Mucosa of descending colon (tissue), 3 donors: ENCODE data around the gene SAMD9L. TPM values are rescaled to one million over a fixed set of nuclear protein-coding genes. Genes with fewer than 3 reads are reported as not detected.
A peak's percentile ranks its signal among the peaks of the same experiment; 100 is the strongest.

Experiments
- ATAC-seq: fragments of 200-7000 bp; cut with Tn5 transposase; one replicate; pipeline ENCODE4 v1.9.1; 2020; ENCODE audit warnings: mild to moderate bottlenecking, moderate library complexity
- DNase-seq, 3 donors: peaks; one replicate each; pipeline ENCODE4 v3.0.0-alpha.2; 2020
- H3K36me3 ChIP-seq: fragments of 200-600 bp; one replicate; pipeline ENCODE4 v1.8.0; 2021; ENCODE audit warnings: low read depth, mild to moderate bottlenecking
- H3K4me1 ChIP-seq: fragments of 200-600 bp; one replicate; pipeline ENCODE4 v1.8.0; 2021; ENCODE audit warnings: low read depth, mild to moderate bottlenecking
- H3K4me3 ChIP-seq: fragments of 200-600 bp; one replicate; pipeline ENCODE4 v1.8.0; 2021; ENCODE audit warnings: mild to moderate bottlenecking
- H3K9me3 ChIP-seq: fragments of 200-600 bp; one replicate; pipeline ENCODE4 v1.8.0; 2021; ENCODE audit warnings: mild to moderate bottlenecking
- intact Hi-C, 2 donors: fragments of 100-400 bp; cut with DNase I in 1 of 2; cut with micrococcal nuclease in 1 of 2; formaldehyde crosslinking; loops; one replicate each; pipeline versions ENCODE4 v1.11.0 to v1.11.1; 2022; cut with DNase I, micrococcal nuclease
- total RNA-seq, 3 donors: library from RNA; stranded (reverse); fragmentation: NEBNext Ultra II Directional in 2 of 3; extraction: Animal tissue kit (Norgen Biotek cat#: 25700) in 2 of 3; gene quantifications; one replicate each; pipeline versions ENCODE4 v1.2.1 to v1.2.4, GENCODE V29; 2021 to 2023
- TF ChIP-seq, protein P1 (sequence below): fragments of 200-600 bp; IDR thresholded peaks from one replicate; pipeline ENCODE4 v1.8.0; 2022; ENCODE audit warnings: antibody characterized with exemption, mild to moderate bottlenecking
- donor health status: DM: no; HTN: no; CAD: no; lungs with moderate emphysema.
- donor health status: DM: no; HTN: no; CAD: no.
- donor health status: DM: no; HTN: yes; CAD: no.

The SAMD9L gene
- total RNA-seq, 3 donors from 2014 or later: 16.9 to 27.6 (median 22.8) TPM

- H3K4me1 ChIP-seq: no peaks in the 10 kb centered on the region
- TF ChIP-seq, protein P1, sequence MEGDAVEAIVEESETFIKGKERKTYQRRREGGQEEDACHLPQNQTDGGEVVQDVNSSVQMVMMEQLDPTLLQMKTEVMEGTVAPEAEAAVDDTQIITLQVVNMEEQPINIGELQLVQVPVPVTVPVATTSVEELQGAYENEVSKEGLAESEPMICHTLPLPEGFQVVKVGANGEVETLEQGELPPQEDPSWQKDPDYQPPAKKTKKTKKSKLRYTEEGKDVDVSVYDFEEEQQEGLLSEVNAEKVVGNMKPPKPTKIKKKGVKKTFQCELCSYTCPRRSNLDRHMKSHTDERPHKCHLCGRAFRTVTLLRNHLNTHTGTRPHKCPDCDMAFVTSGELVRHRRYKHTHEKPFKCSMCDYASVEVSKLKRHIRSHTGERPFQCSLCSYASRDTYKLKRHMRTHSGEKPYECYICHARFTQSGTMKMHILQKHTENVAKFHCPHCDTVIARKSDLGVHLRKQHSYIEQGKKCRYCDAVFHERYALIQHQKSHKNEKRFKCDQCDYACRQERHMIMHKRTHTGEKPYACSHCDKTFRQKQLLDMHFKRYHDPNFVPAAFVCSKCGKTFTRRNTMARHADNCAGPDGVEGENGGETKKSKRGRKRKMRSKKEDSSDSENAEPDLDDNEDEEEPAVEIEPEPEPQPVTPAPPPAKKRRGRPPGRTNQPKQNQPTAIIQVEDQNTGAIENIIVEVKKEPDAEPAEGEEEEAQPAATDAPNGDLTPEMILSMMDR: no peak
- H3K4me3 ChIP-seq: no peak overlapping the region
- peaks cover 1% of the 10 kb centered on the region for H3K9me3 ChIP-seq
- DNase-seq: no peak
- ATAC-seq: no peak
- intact Hi-C loops: no loop called here
- no peaks in the 10 kb centered on the region for H3K36me3 ChIP-seq
These were observed 8.7 kb upstream of the SAMD9L start for GRCh38 chr7:93156884-93157283.

DNA sequence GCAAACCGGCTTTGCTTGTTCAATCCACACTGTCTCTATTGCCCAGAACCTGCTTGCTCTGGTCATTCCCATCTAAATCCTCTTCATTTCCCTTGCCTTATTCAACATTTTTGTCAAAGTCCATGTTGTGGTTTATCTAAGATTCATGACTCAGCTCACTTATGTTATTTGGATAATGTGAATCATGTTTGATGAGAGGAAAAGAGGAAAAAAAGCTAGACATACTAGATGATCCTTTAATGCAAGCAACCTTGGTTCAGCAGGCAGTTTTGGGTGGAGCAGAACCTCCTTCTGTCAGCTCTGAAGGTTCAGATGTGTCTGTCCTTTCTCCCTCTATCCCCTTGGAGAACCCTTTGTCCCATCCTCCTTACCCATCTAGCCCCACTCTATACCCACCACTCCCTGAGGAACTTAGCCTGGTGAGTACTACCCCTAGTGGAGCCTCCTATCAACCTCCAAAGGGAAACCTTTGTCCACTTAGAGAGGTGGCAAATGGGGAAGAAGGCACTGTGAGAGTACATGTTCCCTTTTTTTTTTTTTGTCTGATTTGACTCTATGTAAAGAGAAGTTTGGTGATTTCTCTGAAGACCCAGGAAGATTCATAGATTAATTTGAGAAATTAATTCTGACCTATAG is 2.1 kb upstream of the SAMD9L start:
- intact Hi-C loops: no loop called here
- no peak for DNase-seq
- no peaks in the 10 kb centered on the region for H3K36me3 ChIP-seq
- H3K4me1 ChIP-seq: peaks cover 3% of the 10 kb centered on the region
- H3K9me3 ChIP-seq: no peaks in the 10 kb centered on the region
- TF ChIP-seq, protein P1: no peak
- no peak overlapping the region for H3K4me3 ChIP-seq
- ATAC-seq: peak; percentile 45

- no peaks in the 10 kb centered on the region for H3K9me3 ChIP-seq
- peaks cover 3% of the 10 kb centered on the region for H3K4me1 ChIP-seq
- ATAC-seq (no peak), DNase-seq (no peak)
- intact Hi-C loops: no loop called here
- TF ChIP-seq, protein P1: no peak
- no peaks in the 10 kb centered on the region for H3K36me3 ChIP-seq
- no peak overlapping the region for H3K4me3 ChIP-seq
These were observed 542 bp upstream of the SAMD9L start for GRCh38 chr7:93148727-93149126.

DNA sequence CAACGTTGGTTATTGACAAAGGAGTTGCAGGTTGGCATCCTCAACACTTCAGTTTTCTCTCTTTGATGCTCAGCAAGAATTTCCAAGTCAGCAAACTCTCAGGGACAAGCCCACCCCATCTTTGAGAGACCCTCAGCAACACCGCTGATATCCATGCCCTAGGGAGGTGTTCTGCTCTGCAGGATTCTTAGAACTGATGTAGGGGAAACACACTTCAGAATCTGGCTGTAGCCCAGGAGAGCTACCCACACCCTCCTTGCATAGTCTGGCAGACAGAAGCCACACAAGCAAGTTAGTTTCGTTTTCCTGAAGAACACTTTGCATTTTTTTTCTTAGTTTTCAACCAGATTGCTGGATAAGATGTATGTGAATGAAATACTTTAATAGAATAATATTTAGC is 822 bp downstream of the SAMD9L start:
- ATAC-seq (peak; percentile 84), DNase-seq (peak in 2 of 3 donors; percentile 34 to 55)
- H3K9me3 ChIP-seq: no peaks in the 10 kb centered on the region
- no peak overlapping the region for H3K4me3 ChIP-seq
- H3K36me3 ChIP-seq: no peaks in the 10 kb centered on the region
- peaks cover 3% of the 10 kb centered on the region for H3K4me1 ChIP-seq
- TF ChIP-seq, protein P1: no peak
- intact Hi-C loops: no loop called here

DNA sequence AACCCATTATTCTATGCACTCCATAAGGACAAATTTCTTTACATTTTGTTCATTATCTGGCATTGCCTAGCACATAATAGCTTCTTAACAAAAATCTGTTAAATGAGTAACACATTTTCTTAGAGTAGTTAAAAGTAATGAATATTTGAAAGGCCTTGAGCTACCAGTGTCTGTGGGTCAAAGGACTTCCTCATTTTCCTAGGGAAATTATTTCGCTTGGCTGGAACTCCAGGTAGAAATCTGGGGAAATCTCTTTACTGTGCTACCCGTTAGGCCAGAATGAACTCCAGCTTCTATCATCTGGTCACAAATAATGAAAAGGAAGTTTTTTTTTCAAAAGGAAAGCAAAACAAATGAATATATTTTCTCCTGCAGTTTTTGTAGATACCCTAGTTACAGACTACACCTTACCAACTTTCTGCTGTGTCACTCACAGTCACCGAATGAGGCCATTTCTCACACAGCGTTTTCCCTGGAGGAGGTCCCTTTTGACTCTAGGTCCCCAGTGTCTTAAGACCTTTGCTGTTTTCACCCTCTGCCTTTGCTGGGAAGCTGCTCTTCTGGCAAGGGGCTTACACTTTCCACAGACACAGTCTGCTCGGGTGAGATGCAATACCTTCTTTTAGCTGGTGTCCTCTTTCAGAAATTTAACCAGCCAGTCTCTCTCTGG is 1.6 kb downstream of the SAMD9L start:
- H3K36me3 ChIP-seq: no peaks in the 10 kb centered on the region
- H3K4me3 ChIP-seq: no peak overlapping the region
- TF ChIP-seq, protein P1: no peak
- no peaks in the 10 kb centered on the region for H3K9me3 ChIP-seq
- no peak for DNase-seq
- ATAC-seq: no peak
- H3K4me1 ChIP-seq: peaks cover 3% of the 10 kb centered on the region
- intact Hi-C loops: no loop called here
